OCI-LY1 (cell line): ENCODE results near the gene KLF8.

Source experiments
- H2AFZ ChIP-seq: fragments of 200-600 bp; sonication (generic), shearing (Covaris generic); 2 replicates; pipeline ENCODE4 v1.6.0; 2014; ENCODE audit warnings: antibody characterized with exemption, mild to moderate bottlenecking, low read length
- H3F3A ChIP-seq: fragments of 200-600 bp; sonication (generic), shearing (Covaris generic); 2 replicates; pipeline ENCODE4 v1.6.0; 2014; ENCODE audit warnings: mild to moderate bottlenecking, antibody characterized with exemption, low read length, moderate library complexity; ENCODE audit not compliant: insufficient read depth
- H3K27ac ChIP-seq: fragments of 200-600 bp; sonication (generic); 2 replicates; pipeline ENCODE4 v1.5.1; 2014; ENCODE audit warnings: low read length, mixed run types, mild to moderate bottlenecking, low read depth; ENCODE audit not compliant: poor library complexity, severe bottlenecking
- H3K27me3 ChIP-seq: fragments of 200-600 bp; sonication (generic); 2 replicates; pipeline ENCODE4 v1.6.0; 2014; ENCODE audit warnings: antibody characterized with exemption, mild to moderate bottlenecking, low read length, moderate library complexity; ENCODE audit not compliant: insufficient read depth
- H3K36me3 ChIP-seq: fragments of 200-600 bp; sonication (generic); 2 replicates; pipeline ENCODE4 v1.6.1; 2014; ENCODE audit warnings: mild to moderate bottlenecking, antibody characterized with exemption, low read length, moderate library complexity, mixed read lengths; ENCODE audit not compliant: insufficient read depth
- H3K4me1 ChIP-seq: fragments of 200-600 bp; sonication (generic); 2 replicates; pipeline ENCODE4 v1.5.1; 2014; ENCODE audit warnings: mild to moderate bottlenecking, low read length, moderate library complexity; ENCODE audit not compliant: insufficient read depth, severe bottlenecking
- H3K4me2 ChIP-seq: fragments of 200-600 bp; sonication (generic), shearing (Covaris generic); 2 replicates; pipeline ENCODE4 v1.6.1; 2014; ENCODE audit warnings: low read length
- H3K4me3 ChIP-seq: fragments of 200-600 bp; sonication (generic); 2 replicates; pipeline ENCODE4 v1.5.1; 2014; ENCODE audit warnings: low read length, low read depth, mild to moderate bottlenecking, mixed read lengths; ENCODE audit not compliant: poor library complexity, severe bottlenecking
- H3K79me2 ChIP-seq: fragments of 200-600 bp; shearing (Covaris generic); 2 replicates; pipeline ENCODE4 v1.6.1; 2016; ENCODE audit warnings: mixed run types, low read length, mixed read lengths; ENCODE audit not compliant: insufficient read depth
- H3K9ac ChIP-seq: fragments of 200-600 bp; sonication (generic), shearing (Covaris generic); 2 replicates; pipeline ENCODE4 v1.6.1; 2014; ENCODE audit warnings: mild to moderate bottlenecking, low read length, mixed read lengths
- H3K9me2 ChIP-seq: fragments of 200-600 bp; sonication (generic), shearing (Covaris generic); 2 replicates; pipeline ENCODE4 v1.6.1; 2014; ENCODE audit warnings: low read depth, mild to moderate bottlenecking, low read length, mixed read lengths
- H3K9me3 ChIP-seq: fragments of 200-600 bp; shearing (Covaris generic); 2 replicates; pipeline ENCODE4 v1.6.1; 2014; ENCODE audit warnings: low read length, mixed read lengths
- H4K20me1 ChIP-seq: fragments of 200-600 bp; sonication (generic), shearing (Covaris generic); 2 replicates; pipeline ENCODE4 v1.6.0; 2016; ENCODE audit warnings: mild to moderate bottlenecking, low read length; ENCODE audit not compliant: insufficient read depth
- CTCF ChIP-seq: fragments of 200-600 bp; sonication (generic), shearing (Covaris generic); IDR thresholded peaks from 2 replicates; pipeline ENCODE4 v1.5.1; 2017; ENCODE audit warnings: mild to moderate bottlenecking, antibody characterized with exemption, low read length, moderate library complexity, mixed read lengths
- EZH2 ChIP-seq: fragments of 200-600 bp; sonication (generic), shearing (Covaris generic); IDR thresholded peaks from 2 replicates; pipeline ENCODE4 v1.8.0; 2017; ENCODE audit warnings: borderline replicate concordance, mixed run types, mild to moderate bottlenecking, antibody characterized with exemption, low read length, moderate library complexity, mixed read lengths

Gene KLF8

GRCh38 chrX:56226980-56227379 lies 5.2 kb upstream of the KLF8 start:
- Histone ChIP-seq H3K9me3 (no peaks in the 10 kb centered on the region), H4K20me1 (no peaks in the 10 kb centered on the region), H3K4me1 (no peaks in the 10 kb centered on the region), H3K9ac (no peak overlapping the region), H3K9me2 (no peaks in the 10 kb centered on the region), H3K4me3 (no peak overlapping the region), H3K27ac (no peak overlapping the region), H3F3A (no peaks in the 10 kb centered on the region), H3K36me3 (no peaks in the 10 kb centered on the region), H2AFZ (no peak overlapping the region), H3K27me3 (no peaks in the 10 kb centered on the region), H3K79me2 (no peaks in the 10 kb centered on the region), H3K4me2 (no peak overlapping the region)
- no peak for TF ChIP-seq CTCF
- no peak for TF ChIP-seq EZH2

DNA sequence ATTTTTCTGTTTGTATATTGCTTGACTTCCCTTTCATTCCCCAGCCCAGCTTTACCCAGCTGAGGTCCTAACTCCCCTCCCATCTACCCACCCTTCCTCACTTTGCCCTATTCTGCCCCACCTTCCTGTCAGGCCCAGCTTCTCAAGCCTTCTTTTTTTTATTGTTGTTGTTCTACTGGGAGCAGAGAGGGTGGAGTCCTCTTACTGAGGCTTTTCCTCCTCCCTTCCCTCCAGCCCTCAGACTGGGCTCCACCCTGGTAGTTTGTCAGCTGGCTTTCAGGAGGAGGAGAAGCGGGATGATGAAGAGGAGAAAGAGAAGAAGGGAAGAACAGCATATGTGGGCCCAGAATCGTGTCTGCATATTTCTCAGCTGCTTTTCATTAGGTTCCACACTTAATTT lies 3.2 kb upstream of the KLF8 start:
- Histone ChIP-seq H3K9ac (no peak overlapping the region), H2AFZ (no peak overlapping the region), H3K4me2 (no peak overlapping the region), H3K4me1 (peaks cover 5% of the 10 kb centered on the region), H3K9me2 (no peaks in the 10 kb centered on the region), H4K20me1 (no peaks in the 10 kb centered on the region), H3K27me3 (no peaks in the 10 kb centered on the region), H3K4me3 (no peak overlapping the region), H3F3A (no peaks in the 10 kb centered on the region), H3K27ac (no peak overlapping the region), H3K36me3 (no peaks in the 10 kb centered on the region), H3K79me2 (no peaks in the 10 kb centered on the region), H3K9me3 (no peaks in the 10 kb centered on the region)
- TF ChIP-seq CTCF (no peak), EZH2 (no peak)

DNA sequence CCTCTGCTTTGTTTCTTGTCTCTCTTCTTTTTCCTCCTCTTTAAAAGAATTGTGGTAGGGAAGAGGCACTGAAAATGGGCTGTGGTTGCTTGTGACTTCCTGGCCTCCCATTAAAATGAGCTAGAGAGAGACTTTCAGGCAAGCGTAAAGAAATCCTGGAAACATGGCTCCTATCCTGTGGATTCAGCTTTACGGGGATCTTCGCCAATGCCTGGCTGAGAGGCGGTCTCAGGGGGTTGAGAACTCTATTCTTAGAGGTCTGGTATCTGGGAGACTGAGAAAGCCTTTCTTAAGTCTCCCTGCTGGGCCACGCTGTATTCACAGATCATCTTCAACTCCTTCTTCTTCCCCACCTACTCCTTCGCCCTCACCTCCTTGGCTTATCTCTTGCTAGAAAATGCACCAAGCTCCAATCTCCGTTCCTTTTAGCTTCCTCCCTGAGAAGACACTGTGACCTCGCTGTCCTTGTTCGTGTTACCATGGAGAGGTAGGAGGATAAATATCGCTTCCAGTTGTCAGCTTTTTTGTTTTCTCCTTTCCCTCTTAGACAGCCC lies 542 bp upstream of the KLF8 start:
- no peaks in the 10 kb centered on the region for H3K27me3 ChIP-seq

More for the DNA sequence above, 542 bp upstream of the KLF8 start:
- Histone ChIP-seq H3K4me2 (no peak overlapping the region), H3K9ac (no peak overlapping the region), H3F3A (no peaks in the 10 kb centered on the region), H3K79me2 (no peaks in the 10 kb centered on the region), H3K4me1 (peaks cover 9% of the 10 kb centered on the region), H3K9me2 (no peaks in the 10 kb centered on the region), H3K4me3 (no peak overlapping the region), H3K36me3 (no peaks in the 10 kb centered on the region), H4K20me1 (no peaks in the 10 kb centered on the region), H2AFZ (no peak overlapping the region), H3K27ac (no peak overlapping the region), H3K9me3 (no peaks in the 10 kb centered on the region)
- TF ChIP-seq CTCF (no peak), EZH2 (no peak)
